Mammary epithelial cell (primary cell): ENCODE results near the gene CCDC186.

Experiments
- EZH2 ChIP-seq: IDR thresholded peaks from 2 replicates; pipeline ENCODE4 v1.6.1; 2012; ENCODE audit warnings: low read length, inconsistent platforms, borderline replicate concordance
- TF ChIP-seq, protein P1 (sequence below), 2 donors: IDR thresholded peaks in 1 of 2; conservative IDR thresholded peaks in 1 of 2; 2 replicates each; pipeline ENCODE4 v1.5.1; 2011 to 2012; ENCODE audit warnings: inconsistent platforms in 2 of 2, low read length in 2 of 2, mild to moderate bottlenecking in 2 of 2, control low read depth in 1 of 2, low read depth in 1 of 2; ENCODE audit not compliant: insufficient read depth in 1 of 2; ENCODE audit errors: extremely low read depth in 1 of 2

DNA sequence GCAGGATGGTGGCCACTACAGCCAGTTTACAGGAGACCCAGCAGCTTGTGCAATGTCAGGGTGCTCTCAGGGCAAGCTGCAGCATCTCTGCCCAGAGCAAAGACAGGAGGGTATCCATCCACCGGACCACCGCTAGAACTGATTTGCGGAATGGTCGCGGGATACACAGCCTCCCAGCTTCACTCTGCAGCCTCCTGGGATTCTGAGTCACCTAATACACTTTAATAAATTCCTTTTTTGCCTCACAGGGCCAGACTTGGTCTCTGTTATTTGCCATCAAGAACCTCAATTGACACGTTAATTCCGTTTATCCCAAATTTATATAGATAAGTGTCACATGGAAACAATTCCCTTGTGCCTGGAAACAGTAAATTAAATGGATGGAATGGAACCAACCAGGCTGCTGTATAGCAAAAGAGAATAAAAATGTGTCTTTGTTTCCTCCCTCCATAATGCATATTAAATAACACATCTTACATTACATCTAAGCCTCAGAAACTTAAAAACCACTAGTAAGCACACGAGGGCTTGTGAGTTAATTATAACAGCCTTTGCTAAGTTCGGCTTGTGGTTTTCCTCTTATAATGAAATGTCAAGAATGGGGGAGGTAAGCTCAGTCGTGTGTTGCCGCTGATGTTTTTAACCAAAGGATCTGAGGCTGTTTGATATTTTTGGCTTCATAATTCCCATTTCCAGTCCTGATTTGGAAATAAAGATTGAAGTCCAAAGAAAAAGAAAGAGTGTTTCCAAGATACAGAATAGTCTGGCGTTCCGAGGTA is 78.3 kb downstream of the CCDC186 start:
- TF ChIP-seq, protein P1, sequence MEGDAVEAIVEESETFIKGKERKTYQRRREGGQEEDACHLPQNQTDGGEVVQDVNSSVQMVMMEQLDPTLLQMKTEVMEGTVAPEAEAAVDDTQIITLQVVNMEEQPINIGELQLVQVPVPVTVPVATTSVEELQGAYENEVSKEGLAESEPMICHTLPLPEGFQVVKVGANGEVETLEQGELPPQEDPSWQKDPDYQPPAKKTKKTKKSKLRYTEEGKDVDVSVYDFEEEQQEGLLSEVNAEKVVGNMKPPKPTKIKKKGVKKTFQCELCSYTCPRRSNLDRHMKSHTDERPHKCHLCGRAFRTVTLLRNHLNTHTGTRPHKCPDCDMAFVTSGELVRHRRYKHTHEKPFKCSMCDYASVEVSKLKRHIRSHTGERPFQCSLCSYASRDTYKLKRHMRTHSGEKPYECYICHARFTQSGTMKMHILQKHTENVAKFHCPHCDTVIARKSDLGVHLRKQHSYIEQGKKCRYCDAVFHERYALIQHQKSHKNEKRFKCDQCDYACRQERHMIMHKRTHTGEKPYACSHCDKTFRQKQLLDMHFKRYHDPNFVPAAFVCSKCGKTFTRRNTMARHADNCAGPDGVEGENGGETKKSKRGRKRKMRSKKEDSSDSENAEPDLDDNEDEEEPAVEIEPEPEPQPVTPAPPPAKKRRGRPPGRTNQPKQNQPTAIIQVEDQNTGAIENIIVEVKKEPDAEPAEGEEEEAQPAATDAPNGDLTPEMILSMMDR (conservative IDR thresholded peaks at IDR 0.05 in 1 of 2, IDR thresholded peaks at IDR 0.05 in 1 of 2; ENCODE audit: extremely low read depth in 1 of 2, insufficient read depth in 1 of 2, low read depth in 1 of 2, low read length in 2 of 2) = no peak
- TF ChIP-seq EZH2 = no peak
